22Rv1 (cell line): ENCODE results near the gene PAK5.

Source experiments
- CTCF ChIP-seq: fragments of 450-650 bp; IDR thresholded peaks from 2 replicates; pipeline ENCODE4 v1.5.1; 2017; ENCODE audit warnings: mild to moderate bottlenecking
- ZFX ChIP-seq: fragments of 450-650 bp; IDR thresholded peaks from 2 replicates; pipeline ENCODE4 v1.6.1; 2017; ENCODE audit warnings: antibody characterized with exemption, borderline replicate concordance

DNA sequence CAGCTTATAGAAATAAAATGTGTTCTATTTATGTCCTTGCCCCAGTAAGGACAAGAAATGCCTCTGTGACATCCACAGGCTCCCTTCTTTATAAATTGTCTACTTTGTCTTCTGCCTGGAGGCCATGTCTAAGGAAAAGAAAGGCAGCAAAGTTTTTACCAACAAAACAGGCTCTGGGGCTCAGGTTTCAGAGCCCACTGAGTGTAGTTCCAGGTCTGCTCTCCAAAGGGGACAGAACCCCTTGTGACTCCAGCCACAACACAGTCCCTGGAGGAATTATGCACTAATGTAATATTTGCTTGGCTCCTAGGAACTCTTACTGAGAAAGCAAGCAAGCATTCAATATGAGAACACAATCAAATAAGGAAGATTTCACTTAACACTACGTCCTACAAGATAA, 80.1 kb downstream of the PAK5 start:
- TF ChIP-seq CTCF (no peak), ZFX (no peak)
